Measurements from ENCODE around the gene GID8. TPM values are rescaled to one million over a fixed set of nuclear protein-coding genes. Genes with fewer than 3 reads are reported as not detected.

Gene GID8
- total and polyA plus RNA-seq, 2 of the 13 experiments (the other 11 are each of a cell fraction or from before 2014, with no cell fraction given): 39.6 to 59.8 TPM

GRCh38 chr20:62969939-62970306, 32.0 kb downstream of the GID8 start:
- H2AFZ ChIP-seq (ENCODE audit: low read length): no peak overlapping the region
- peaks cover 33% of the 10 kb centered on the region; the same call in 1 of the 2 replicates for H4K20me1 ChIP-seq (ENCODE audit: insufficient read depth, low read length)
- intact Hi-C loops (cut with micrococcal nuclease; ENCODE audit: unreplicated experiment) (no loop called here), in situ Hi-C loops (cut with HindIII; ENCODE audit: extremely low pct_ligation_motif_present, low pct_unique_long_range_greater_than_20kb) (no loop called here)
- H3K27me3 ChIP-seq (ENCODE audit: control insufficient read depth in 1 of 2, insufficient read depth in 2 of 2, low read length in 2 of 2): peaks cover 15 to 38% of the 10 kb centered on the region in 2 experiments
- no peak overlapping the region for H3K9ac ChIP-seq (ENCODE audit: insufficient read depth, low read depth, low read length)
- H3K27ac ChIP-seq (ENCODE audit: extremely low read length, insufficient read depth, low read length): no peak overlapping the region
- H3K4me2 ChIP-seq (ENCODE audit: low read depth, low read length): peak overlapping the region; percentile 80
- POLR2A ChIA-PET: interaction anchor here (0.6 to 2.8 kb wide), 7 partner anchors 7 to 1286 kb away, joined by 3 to 20 read pairs (median 5); partner anchors contain the start of gene GID8
- no peaks in the 10 kb centered on the region for H3K79me2 ChIP-seq (ENCODE audit: insufficient read depth, low read length)
- peak overlapping the region in 1 of 3 experiments; percentile 69; a peak in 1 of 6 replicates for H3K4me3 ChIP-seq (replicated peaks in 1 of 3; ENCODE audit: insufficient read depth in 1 of 3, low read depth in 2 of 3, low read length in 3 of 3)
- no TSS peak for BruUV-seq (replicated peaks)
- no peak for FAIRE-seq
- H3K4me1 ChIP-seq (ENCODE audit: insufficient read depth, low read length): peaks cover 45% of the 10 kb centered on the region
- CTCF ChIA-PET (ENCODE audit: low intra/inter-chr PET ratio, low total read pairs): no interaction called here
- DNase-seq (ENCODE audit: low spot score): peak; percentile 54
- H3K9me3 ChIP-seq (ENCODE audit: low read length): no peaks in the 10 kb centered on the region
- 46% methylated on average over 8 of the region's 8 CpGs for WGBS (ENCODE audit: low lambda C conversion rate)
- peak; percentile 17 for ATAC-seq
- peaks cover 18 to 19% of the 10 kb centered on the region in 2 experiments for H3K36me3 ChIP-seq (replicated peaks in 1 of 2; ENCODE audit: control insufficient read depth in 1 of 2, insufficient read depth in 2 of 2, low read length in 2 of 2)
- TF ChIP-seq PRDM15 (CRISPR knock-in tag; IDR thresholded peaks at IDR 0.05): no peak
- no peak for TF ChIP-seq ZFAT (CRISPR knock-in tag; conservative IDR thresholded peaks at IDR 0.05)
- no peak for TF ChIP-seq DMTF1 (CRISPR knock-in tag; IDR thresholded peaks at IDR 0.05)
- TF ChIP-seq ZNF138 (CRISPR knock-in tag; IDR thresholded peaks at IDR 0.05; ENCODE audit: low read depth): no peak
- 0 out of 2 replicates have a peak, but pooled peaks have one; percentile 52 for TF ChIP-seq SNAPC2 (CRISPR knock-in tag; IDR thresholded peaks at IDR 0.05)
- TF ChIP-seq ZNF275 (CRISPR knock-in tag; IDR thresholded peaks at IDR 0.05; ENCODE audit: borderline replicate concordance): no peak
- no peak for TF ChIP-seq ZNF33B (CRISPR knock-in tag; IDR thresholded peaks at IDR 0.05)
- TF ChIP-seq TOE1 (CRISPR knock-in tag; IDR thresholded peaks at IDR 0.05): no peak
- TF ChIP-seq PBX3 (CRISPR knock-in tag; IDR thresholded peaks at IDR 0.05; ENCODE audit: borderline replicate concordance): no peak
- TF ChIP-seq CTCF (CRISPR knock-in tag; IDR thresholded peaks at IDR 0.05): no peak
- no peak for TF ChIP-seq ZKSCAN8 (CRISPR knock-in tag; IDR thresholded peaks at IDR 0.05; ENCODE audit: borderline replicate concordance)
